ENCODE measurements around the gene PHLDA2. TPM values are rescaled to one million over a fixed set of nuclear protein-coding genes. Genes with fewer than 3 reads are reported as not detected.

PHLDA2 gene
- total and polyA plus RNA-seq, 4 donors: 0.60 to 49.2 (median 23.0) TPM

DNA sequence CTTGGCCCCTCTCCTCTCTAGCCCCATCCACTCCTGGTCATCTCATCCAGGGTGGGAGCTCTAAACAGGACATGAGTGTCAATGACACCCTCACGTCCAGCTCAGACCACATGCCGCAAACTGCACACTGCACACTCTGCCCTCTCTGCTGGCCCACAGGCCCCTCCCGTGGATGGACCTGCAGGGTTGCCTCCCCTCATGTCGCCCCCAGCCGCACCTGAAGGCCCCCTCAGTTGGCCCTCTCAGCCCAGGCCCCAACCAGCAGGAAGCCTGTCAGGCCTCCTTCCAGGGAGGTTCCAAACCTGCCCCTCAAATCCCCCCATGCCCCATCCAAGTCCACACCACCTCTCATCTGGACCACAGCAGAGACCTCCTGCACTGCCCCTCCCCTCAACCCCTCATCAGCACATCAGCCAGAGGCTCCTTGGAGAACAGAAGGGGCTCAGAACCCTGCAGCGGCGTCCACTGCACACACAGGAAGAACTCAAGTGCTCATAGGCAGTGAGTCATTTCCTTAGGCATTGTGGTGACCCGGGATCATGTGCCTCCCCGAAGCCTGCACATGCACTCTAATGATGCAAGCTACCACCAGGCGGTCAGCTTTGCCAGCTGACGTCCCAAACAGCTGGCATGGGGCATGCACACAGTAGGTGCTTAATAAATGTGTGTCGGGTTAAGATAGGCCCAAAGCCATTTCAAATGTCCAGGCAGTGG lies 30.7 kb downstream of the PHLDA2 start:
- peaks cover 0 to 23% (median 8%) of the 10 kb centered on the region in 5 donors for H3K4me1 ChIP-seq (ENCODE audit: control insufficient read depth in 5 of 5, insufficient read depth in 5 of 5, low read length in 5 of 5)
- ATAC-seq (ENCODE audit: insufficient read depth, low FRiP score) (peak; percentile 56), DNase-seq (peak in 2 of 3 donors; percentile 37 to 57)
- H3K27me3 ChIP-seq (ENCODE audit: control insufficient read depth in 3 of 3, insufficient read depth in 3 of 3, low read length in 2 of 3): peaks cover 0 to under 1% (median 0%) of the 10 kb centered on the region in 3 donors
- peak overlapping the region in 1 of 2 donors; percentile 91 for H3K27ac ChIP-seq (ENCODE audit: low read depth in 1 of 2, low read length in 1 of 2)
- no peaks in the 10 kb centered on the region for H3K36me3 ChIP-seq (ENCODE audit: control insufficient read depth in 4 of 4, insufficient read depth in 4 of 4, low read length in 4 of 4)
- TF ChIP-seq CTCF (IDR thresholded peaks at IDR 0.05; ENCODE audit: control extremely low read depth, extremely low read depth): no peak
- no peaks in the 10 kb centered on the region for H3K9me3 ChIP-seq (ENCODE audit: control insufficient read depth in 4 of 4, insufficient read depth in 3 of 4, low read length in 3 of 4)
- no peak overlapping the region for H3K9ac ChIP-seq (ENCODE audit: insufficient read depth in 1 of 2, low read length in 2 of 2)
- no peak overlapping the region for H3K4me3 ChIP-seq
- 33 to 43% methylated on average over 12 of the region's 12 CpGs for WGBS, 2 donors

DNA sequence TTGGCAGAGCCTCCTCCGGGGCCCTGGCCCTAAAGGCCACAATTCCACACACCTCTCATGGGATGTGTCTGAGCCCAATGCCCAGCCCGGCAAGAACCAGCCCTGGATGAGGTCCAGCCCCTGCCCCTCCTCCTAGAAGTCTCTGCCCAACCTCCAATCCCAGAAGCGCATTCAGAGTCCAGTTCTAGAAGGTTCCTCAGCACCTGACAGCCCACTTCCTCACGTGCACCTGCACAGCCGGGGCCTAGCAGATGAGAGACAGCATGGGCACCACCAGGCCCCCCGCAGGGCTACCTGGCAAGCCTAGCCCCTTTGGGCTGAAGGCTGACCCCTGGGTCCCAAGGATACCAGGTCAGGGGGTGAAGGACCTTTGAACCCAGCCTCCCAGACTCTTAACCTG lies 32.2 kb downstream of the PHLDA2 start:
- Histone ChIP-seq H3K4me3 (no peak overlapping the region), H3K27me3 (ENCODE audit: control insufficient read depth in 3 of 3, insufficient read depth in 3 of 3, low read length in 2 of 3) (no peaks in the 10 kb centered on the region), H3K36me3 (ENCODE audit: control insufficient read depth in 4 of 4, insufficient read depth in 4 of 4, low read length in 4 of 4) (no peaks in the 10 kb centered on the region), H3K27ac (ENCODE audit: low read depth in 1 of 2, low read length in 1 of 2) (no peak overlapping the region), H3K4me1 (ENCODE audit: control insufficient read depth in 5 of 5, insufficient read depth in 5 of 5, low read length in 5 of 5) (peaks cover 0 to 31% (median 8%) of the 10 kb centered on the region in 5 donors), H3K9me3 (ENCODE audit: control insufficient read depth in 4 of 4, insufficient read depth in 3 of 4, low read length in 3 of 4) (no peaks in the 10 kb centered on the region), H3K9ac (ENCODE audit: insufficient read depth in 1 of 2, low read length in 2 of 2) (no peak overlapping the region)
- no peak for TF ChIP-seq CTCF (IDR thresholded peaks at IDR 0.05; ENCODE audit: control extremely low read depth, extremely low read depth)
- 95 to 96% methylated on average over 6 of the region's 6 CpGs for WGBS, 2 donors
- ATAC-seq (ENCODE audit: insufficient read depth, low FRiP score) (no peak), DNase-seq (no peak)

- DNase-seq (no peak), ATAC-seq (ENCODE audit: insufficient read depth, low FRiP score) (no peak)
- H3K27me3 ChIP-seq (ENCODE audit: control insufficient read depth in 3 of 3, insufficient read depth in 3 of 3, low read length in 2 of 3): no peaks in the 10 kb centered on the region
- H3K36me3 ChIP-seq (ENCODE audit: control insufficient read depth in 4 of 4, insufficient read depth in 4 of 4, low read length in 4 of 4): no peaks in the 10 kb centered on the region
- H3K4me3 ChIP-seq: no peak overlapping the region
- peaks cover 0 to 27% (median 9%) of the 10 kb centered on the region in 5 donors for H3K4me1 ChIP-seq (ENCODE audit: control insufficient read depth in 5 of 5, insufficient read depth in 5 of 5, low read length in 5 of 5)
- H3K9ac ChIP-seq (ENCODE audit: insufficient read depth in 1 of 2, low read length in 2 of 2): no peak overlapping the region
- no peak for TF ChIP-seq CTCF (IDR thresholded peaks at IDR 0.05; ENCODE audit: control extremely low read depth, extremely low read depth)
- WGBS, 2 donors: 86 to 92% methylated on average over 9 of the region's 9 CpGs
- no peaks in the 10 kb centered on the region for H3K9me3 ChIP-seq (ENCODE audit: control insufficient read depth in 4 of 4, insufficient read depth in 3 of 4, low read length in 3 of 4)
- H3K27ac ChIP-seq (ENCODE audit: low read depth in 1 of 2, low read length in 1 of 2): no peak overlapping the region
These were observed 33.2 kb downstream of the PHLDA2 start for GRCh38 chr11:2896047-2896446.

Measured in lung (tissue), 12 donors.